Tibial nerve (tissue), 3 donors: ENCODE data around the gene MBD3.

Experiments
- POLR2A ChIP-seq, 2 donors: fragments of 450-650 bp; IDR thresholded peaks; one replicate each; pipeline ENCODE4 v1.6.1; 2017; ENCODE audit warnings: antibody characterized with exemption in 2 of 2, mild to moderate bottlenecking in 2 of 2, moderate library complexity in 2 of 2
- TF ChIP-seq, protein P1 (sequence below), 5 experiments: fragments of 200-600 bp in 3 of 5; fragments of 450-650 bp in 2 of 5; sonication (generic) in 3 of 5; IDR thresholded peaks; one replicate each; pipeline ENCODE4 v1.5.1; 2016 to 2019; ENCODE audit warnings: antibody characterized with exemption in 5 of 5, mild to moderate bottlenecking in 3 of 5, moderate library complexity in 2 of 5

DNA sequence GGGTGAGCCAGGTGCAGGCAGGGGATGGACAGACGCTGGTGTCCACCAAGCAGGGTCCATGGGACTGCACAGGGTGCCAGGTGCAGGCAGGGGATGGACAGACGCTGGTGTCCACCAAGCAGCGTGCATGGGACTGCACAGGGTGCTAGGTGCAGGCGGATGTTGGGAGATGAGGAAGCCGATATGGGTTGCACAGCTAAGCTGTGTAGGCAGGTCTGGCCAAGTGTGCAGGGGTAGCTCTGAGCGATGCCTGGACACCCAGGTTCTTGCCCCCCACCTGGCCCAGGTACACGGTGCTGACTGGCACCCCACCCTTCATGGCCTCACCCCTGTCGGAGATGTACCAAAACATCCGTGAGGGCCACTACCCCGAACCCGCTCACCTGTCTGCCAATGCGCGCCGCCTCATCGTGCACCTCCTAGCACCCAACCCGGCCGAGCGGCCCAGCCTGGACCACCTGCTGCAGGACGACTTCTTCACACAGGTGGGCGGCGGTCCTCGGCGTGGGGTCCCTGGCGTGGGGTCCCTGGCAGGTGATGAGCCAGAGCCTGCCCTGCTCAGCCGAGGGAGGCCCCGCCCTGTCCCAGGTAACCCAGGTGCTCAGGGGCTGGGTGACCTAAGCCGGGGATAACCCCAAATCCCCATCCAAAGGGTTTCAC is 64.9 kb downstream of the MBD3 start:
- TF ChIP-seq POLR2A (IDR thresholded peaks at IDR 0.05): no peak
- TF ChIP-seq, protein P1, sequence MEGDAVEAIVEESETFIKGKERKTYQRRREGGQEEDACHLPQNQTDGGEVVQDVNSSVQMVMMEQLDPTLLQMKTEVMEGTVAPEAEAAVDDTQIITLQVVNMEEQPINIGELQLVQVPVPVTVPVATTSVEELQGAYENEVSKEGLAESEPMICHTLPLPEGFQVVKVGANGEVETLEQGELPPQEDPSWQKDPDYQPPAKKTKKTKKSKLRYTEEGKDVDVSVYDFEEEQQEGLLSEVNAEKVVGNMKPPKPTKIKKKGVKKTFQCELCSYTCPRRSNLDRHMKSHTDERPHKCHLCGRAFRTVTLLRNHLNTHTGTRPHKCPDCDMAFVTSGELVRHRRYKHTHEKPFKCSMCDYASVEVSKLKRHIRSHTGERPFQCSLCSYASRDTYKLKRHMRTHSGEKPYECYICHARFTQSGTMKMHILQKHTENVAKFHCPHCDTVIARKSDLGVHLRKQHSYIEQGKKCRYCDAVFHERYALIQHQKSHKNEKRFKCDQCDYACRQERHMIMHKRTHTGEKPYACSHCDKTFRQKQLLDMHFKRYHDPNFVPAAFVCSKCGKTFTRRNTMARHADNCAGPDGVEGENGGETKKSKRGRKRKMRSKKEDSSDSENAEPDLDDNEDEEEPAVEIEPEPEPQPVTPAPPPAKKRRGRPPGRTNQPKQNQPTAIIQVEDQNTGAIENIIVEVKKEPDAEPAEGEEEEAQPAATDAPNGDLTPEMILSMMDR (IDR thresholded peaks at IDR 0.05): no peak
